Spleen (tissue), 11 donors: ENCODE results near the gene HDAC4. TPM values are rescaled to one million over a fixed set of nuclear protein-coding genes. Genes with fewer than 3 reads are reported as not detected.
A peak's percentile ranks its signal among the peaks of the same experiment; 100 is the strongest.

Experiments
- DNase-seq: peaks from one replicate; pipeline ENCODE4 v3.0.0-alpha.2; 2020
- H3K27ac ChIP-seq, 8 donors: fragments of 200-600 bp; sonication (generic) in 7 of 8; 1 replicate in 4 of 8; 2 replicates in 4 of 8; pipeline versions ENCODE4 v1.5.0 to v1.8.0; 2016 to 2021; ENCODE audit warnings: inconsistent platforms in 4 of 8, mild to moderate bottlenecking in 4 of 8, moderate library complexity in 1 of 8
- H3K27me3 ChIP-seq, 7 donors: fragments of 200-600 bp; sonication (generic) in 6 of 7; replicated peaks in 1 of 7; 1 replicate in 4 of 7; 2 replicates in 3 of 7; pipeline versions ENCODE4 v1.5.0 to v1.8.0; 2016 to 2021; ENCODE audit warnings: inconsistent platforms in 3 of 7, mild to moderate bottlenecking in 1 of 7
- H3K36me3 ChIP-seq, 6 donors: fragments of 200-600 bp; sonication (generic) in 5 of 6; 1 replicate in 4 of 6; 2 replicates in 2 of 6; pipeline versions ENCODE4 v1.5.0 to v1.8.0; 2016 to 2021; ENCODE audit warnings: inconsistent platforms in 2 of 6
- H3K4me1 ChIP-seq, 6 donors: fragments of 200-600 bp; sonication (generic) in 5 of 6; 1 replicate in 3 of 6; 2 replicates in 3 of 6; pipeline versions ENCODE4 v1.5.0 to v1.8.0; 2016 to 2021; ENCODE audit warnings: inconsistent platforms in 3 of 6
- H3K4me3 ChIP-seq, 8 donors: fragments of 200-600 bp; sonication (generic) in 7 of 8; 1 replicate in 4 of 8; 2 replicates in 4 of 8; pipeline versions ENCODE4 v1.5.0 to v1.8.0; 2016 to 2021; ENCODE audit warnings: inconsistent platforms in 4 of 8, mild to moderate bottlenecking in 4 of 8, moderate library complexity in 2 of 8
- H3K9me3 ChIP-seq, 8 donors: fragments of 200-600 bp; sonication (generic) in 7 of 8; 1 replicate in 4 of 8; 2 replicates in 4 of 8; pipeline versions ENCODE4 v1.5.0 to v1.8.0; 2016 to 2021; ENCODE audit warnings: inconsistent platforms in 4 of 8
- POLR2A ChIP-seq, 3 donors: fragments of 450-650 bp; IDR thresholded peaks; one replicate each; pipeline ENCODE4 v1.5.1; 2017; ENCODE audit warnings: antibody characterized with exemption in 3 of 3, mild to moderate bottlenecking in 1 of 3
- POLR2AphosphoS5 ChIP-seq, 3 donors: sonication (generic); formaldehyde crosslinking; IDR thresholded peaks; one replicate each; pipeline ENCODE4 v1.5.1; 2017; ENCODE audit warnings: antibody characterized with exemption in 3 of 3
- whole genome bisulfite sequencing, 5 donors: extraction: QIAGEN DNeasy Blood & Tissue Kit in 3 of 5; methylation state at CpG; one replicate each; pipeline versions ENCODE4 v1.1.5 to v1.1.7; 2013 to 2018; 5-methylcytosine and 5-hydroxymethylcytosine counted together
- intact Hi-C: fragments of 100-400 bp; cut with DNase I; formaldehyde crosslinking; loops from one replicate; pipeline ENCODE4 v1.15.0; 2023; ENCODE audit warnings: low total_unique reads
- polyA plus RNA-seq, 3 donors: library from polyadenylated mRNA; stranded (reverse); fragments of 200-250 nt; gene quantifications; one replicate each; pipeline ENCODE4 v1.2.1, GENCODE V29; 2013
- total RNA-seq, 7 donors: library from RNA; depleted of rRNA in 3 of 7; stranded (reverse); fragments of >200 nt in 3 of 7; fragmentation: NEBNext Ultra II Directional in 4 of 7; extraction: Animal tissue kit (Norgen Biotek cat#: 25700) in 4 of 7; gene quantifications; one replicate each; pipeline versions ENCODE4 v1.1.0 to v1.2.1, GENCODE V29; 2016 to 2021
- TF ChIP-seq, protein P1 (sequence below), 11 experiments: fragments of 200-600 bp in 7 of 11; fragments of 450-650 bp in 4 of 11; sonication (generic) in 4 of 11; IDR thresholded peaks in 8 of 11; conservative IDR thresholded peaks in 3 of 11; 1 replicate in 7 of 11; 2 replicates in 4 of 11; pipeline versions ENCODE4 v1.4.0 to v1.8.0; 2016 to 2021; ENCODE audit warnings: antibody characterized with exemption in 11 of 11, inconsistent platforms in 4 of 11, mild to moderate bottlenecking in 1 of 11
- donor health status: healthy with polysubstance abuse.
- donor health status: DM: no; HTN: no; CAD: no; lungs with moderate emphysema.
- donor health status: DM: no; HTN: no; CAD: no.
- donor health status: Bipolar disorder and iron deficiency.
- donor health status: healthy.
- donor health status: DM: no; HTN: no; CAD: no.
- donor health status: DM: yes; HTN: yes; CAD: no.

The HDAC4 gene
- total and polyA plus RNA-seq, 10 donors, result 3.2 to 122 (median 69.5) TPM

DNA sequence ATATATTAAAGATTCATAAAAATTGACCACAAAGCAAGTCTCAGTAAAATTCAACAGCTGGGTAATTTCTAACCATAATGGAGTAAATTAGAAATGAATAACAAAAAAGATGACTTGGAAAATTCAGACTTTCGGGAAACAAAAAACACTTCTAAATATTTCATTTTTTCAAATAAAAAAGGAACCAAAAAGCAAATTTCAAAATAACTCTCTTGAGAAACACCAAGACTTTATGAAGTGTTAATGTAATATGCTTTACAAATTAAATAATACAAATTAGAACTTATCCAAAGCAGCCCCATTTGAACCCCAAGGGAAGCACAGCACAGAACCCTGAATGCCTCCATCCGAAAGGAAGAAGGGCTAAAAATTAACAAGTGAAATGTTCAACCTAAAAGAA is 175.9 kb downstream of the HDAC4 start:
- TF ChIP-seq, protein P1, sequence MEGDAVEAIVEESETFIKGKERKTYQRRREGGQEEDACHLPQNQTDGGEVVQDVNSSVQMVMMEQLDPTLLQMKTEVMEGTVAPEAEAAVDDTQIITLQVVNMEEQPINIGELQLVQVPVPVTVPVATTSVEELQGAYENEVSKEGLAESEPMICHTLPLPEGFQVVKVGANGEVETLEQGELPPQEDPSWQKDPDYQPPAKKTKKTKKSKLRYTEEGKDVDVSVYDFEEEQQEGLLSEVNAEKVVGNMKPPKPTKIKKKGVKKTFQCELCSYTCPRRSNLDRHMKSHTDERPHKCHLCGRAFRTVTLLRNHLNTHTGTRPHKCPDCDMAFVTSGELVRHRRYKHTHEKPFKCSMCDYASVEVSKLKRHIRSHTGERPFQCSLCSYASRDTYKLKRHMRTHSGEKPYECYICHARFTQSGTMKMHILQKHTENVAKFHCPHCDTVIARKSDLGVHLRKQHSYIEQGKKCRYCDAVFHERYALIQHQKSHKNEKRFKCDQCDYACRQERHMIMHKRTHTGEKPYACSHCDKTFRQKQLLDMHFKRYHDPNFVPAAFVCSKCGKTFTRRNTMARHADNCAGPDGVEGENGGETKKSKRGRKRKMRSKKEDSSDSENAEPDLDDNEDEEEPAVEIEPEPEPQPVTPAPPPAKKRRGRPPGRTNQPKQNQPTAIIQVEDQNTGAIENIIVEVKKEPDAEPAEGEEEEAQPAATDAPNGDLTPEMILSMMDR (IDR thresholded peaks at IDR 0.05 in 8 of 11, conservative IDR thresholded peaks at IDR 0.05 in 3 of 11), result no peak
- no peak for TF ChIP-seq POLR2A (IDR thresholded peaks at IDR 0.05)
- no peak for TF ChIP-seq POLR2AphosphoS5 (IDR thresholded peaks at IDR 0.05)
- H3K27ac ChIP-seq, result peak overlapping the region in 7 of 8 donors; percentile 23 to 93 (median 82)
- peaks cover 32 to 100% (median 77%) of the 10 kb centered on the region in 6 donors for H3K4me1 ChIP-seq
- 47 to 77% (median 65%) methylated on average over 2 of the region's 2 CpGs for WGBS, 5 donors
- intact Hi-C loops, result no loop called here
- H3K27me3 ChIP-seq, result no peaks in the 10 kb centered on the region
- no peak overlapping the region for H3K4me3 ChIP-seq
- peaks cover 0 to 8% (median 0%) of the 10 kb centered on the region in 6 donors for H3K36me3 ChIP-seq
- DNase-seq, result no peak
- no peaks in the 10 kb centered on the region for H3K9me3 ChIP-seq

DNA sequence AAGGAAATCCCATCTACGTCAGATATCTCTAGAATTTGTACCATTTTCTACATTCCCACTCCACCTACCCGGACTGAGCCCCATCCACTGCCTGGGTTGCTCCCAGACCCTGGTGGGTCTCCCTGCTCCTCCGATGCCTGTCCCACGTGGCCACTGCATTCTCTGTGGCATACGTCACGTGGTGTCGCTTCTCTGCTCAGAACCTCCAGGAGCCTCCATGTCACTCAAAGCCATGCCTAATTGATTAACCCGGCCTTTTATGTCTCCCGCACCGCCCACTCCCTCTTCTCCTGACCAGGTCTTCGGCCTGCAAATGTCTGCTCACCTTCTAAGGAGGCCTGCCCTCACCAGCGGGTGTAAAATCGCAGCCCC is 176.6 kb downstream of the HDAC4 start:
- Histone ChIP-seq H3K9me3 (no peaks in the 10 kb centered on the region), H3K27me3 (no peaks in the 10 kb centered on the region), H3K36me3 (peaks cover 0 to 8% (median 0%) of the 10 kb centered on the region in 6 donors), H3K27ac (peak overlapping the region in 7 of 8 donors; percentile 3 to 93 (median 83)), H3K4me1 (peaks cover 32 to 98% (median 75%) of the 10 kb centered on the region in 6 donors), H3K4me3 (peak overlapping the region in 1 of 8 donors; percentile 0)
- DNase-seq, result no peak
- 68 to 85% (median 82%) methylated on average over 13 of the region's 13 CpGs for WGBS, 5 donors
- intact Hi-C loops, result no loop called here
- TF ChIP-seq POLR2A (IDR thresholded peaks at IDR 0.05), result no peak
- TF ChIP-seq POLR2AphosphoS5 (IDR thresholded peaks at IDR 0.05), result no peak
- TF ChIP-seq, protein P1 (IDR thresholded peaks at IDR 0.05 in 8 of 11, conservative IDR thresholded peaks at IDR 0.05 in 3 of 11), result no peak

GRCh38 chr2:239223310-239224198 is 177.3 kb downstream of the HDAC4 start:
- no peak for DNase-seq
- TF ChIP-seq POLR2AphosphoS5 (IDR thresholded peaks at IDR 0.05) (peak in 1 of 3 donors; percentile 22), POLR2A (IDR thresholded peaks at IDR 0.05) (no peak)
- TF ChIP-seq, protein P1 (IDR thresholded peaks at IDR 0.05 in 8 of 11, conservative IDR thresholded peaks at IDR 0.05 in 3 of 11), result no peak
- H3K27ac ChIP-seq, result peak overlapping the region in 7 of 8 donors; percentile 75 to 93 (median 84)
- WGBS, 5 donors, result 50 to 72% (median 63%) methylated on average over 24 of the region's 24 CpGs
- H3K9me3 ChIP-seq, result no peaks in the 10 kb centered on the region
- peak overlapping the region in 1 of 8 donors; percentile 15 for H3K4me3 ChIP-seq
- H3K4me1 ChIP-seq, result peaks cover 32 to 91% (median 73%) of the 10 kb centered on the region in 6 donors
- no peaks in the 10 kb centered on the region for H3K27me3 ChIP-seq
- peaks cover 0 to 8% (median 0%) of the 10 kb centered on the region in 6 donors for H3K36me3 ChIP-seq
- intact Hi-C loops, result no loop called here

GRCh38 chr2:239222706-239223309 is 178.0 kb downstream of the HDAC4 start:
- TF ChIP-seq POLR2A (IDR thresholded peaks at IDR 0.05) (no peak), POLR2AphosphoS5 (IDR thresholded peaks at IDR 0.05) (no peak)
- TF ChIP-seq, protein P1 (IDR thresholded peaks at IDR 0.05 in 8 of 11, conservative IDR thresholded peaks at IDR 0.05 in 3 of 11), result no peak
- no peaks in the 10 kb centered on the region for H3K27me3 ChIP-seq
- H3K4me1 ChIP-seq, result peaks cover 32 to 84% (median 70%) of the 10 kb centered on the region in 6 donors
- no peak for DNase-seq
- H3K4me3 ChIP-seq, result peak overlapping the region in 1 of 8 donors; percentile 15
- H3K27ac ChIP-seq, result peak overlapping the region in 7 of 8 donors; percentile 75 to 93 (median 84)
- WGBS, 5 donors, result 34 to 60% (median 41%) methylated on average over 10 of the region's 10 CpGs
- peaks cover 0 to 8% (median 0%) of the 10 kb centered on the region in 6 donors for H3K36me3 ChIP-seq
- no peaks in the 10 kb centered on the region for H3K9me3 ChIP-seq
- intact Hi-C loops, result no loop called here
